Upper lobe of left lung (tissue), 4 donors: ENCODE measurements around the gene TENM4.

Experiments
- EP300 ChIP-seq, 4 donors: sonication (generic); formaldehyde crosslinking; IDR thresholded peaks; one replicate each; pipeline ENCODE4 v1.5.1; 2017; ENCODE audit warnings: antibody characterized with exemption in 4 of 4, control low read depth in 2 of 4
- POLR2A ChIP-seq, 4 donors: fragments of 450-650 bp; IDR thresholded peaks; one replicate each; pipeline ENCODE4 v1.5.1; 2016 to 2017; ENCODE audit warnings: antibody characterized with exemption in 4 of 4, mild to moderate bottlenecking in 2 of 4
- TF ChIP-seq, protein P1 (sequence below), 6 experiments: fragments of 450-650 bp in 4 of 6; fragments of 200-600 bp in 2 of 6; sonication (generic) in 2 of 6; IDR thresholded peaks; one replicate each; pipeline ENCODE4 v1.5.1; 2016 to 2019; ENCODE audit warnings: antibody characterized with exemption in 6 of 6

DNA sequence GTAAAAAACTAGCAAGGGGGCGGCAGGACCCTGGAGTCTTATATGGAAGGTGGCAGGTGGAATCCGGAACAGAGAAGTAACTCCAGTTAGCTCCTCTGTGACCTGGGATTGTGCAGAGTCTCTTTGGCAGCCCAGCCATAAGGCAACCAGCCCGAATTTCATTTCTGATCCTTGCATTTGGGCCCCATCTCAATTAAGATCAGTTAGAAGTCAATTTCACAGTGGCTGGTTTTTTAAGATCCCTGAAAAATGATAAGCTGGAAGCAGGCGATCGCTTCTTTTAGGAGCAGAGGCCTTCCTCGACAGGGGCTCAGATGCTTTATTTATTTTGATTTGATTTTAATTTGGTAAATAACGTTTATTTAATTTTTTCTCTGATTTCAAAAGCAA is 199.0 kb downstream of the TENM4 start:
- TF ChIP-seq EP300 (IDR thresholded peaks at IDR 0.05) (no peak), POLR2A (IDR thresholded peaks at IDR 0.05) (no peak)
- TF ChIP-seq, protein P1, sequence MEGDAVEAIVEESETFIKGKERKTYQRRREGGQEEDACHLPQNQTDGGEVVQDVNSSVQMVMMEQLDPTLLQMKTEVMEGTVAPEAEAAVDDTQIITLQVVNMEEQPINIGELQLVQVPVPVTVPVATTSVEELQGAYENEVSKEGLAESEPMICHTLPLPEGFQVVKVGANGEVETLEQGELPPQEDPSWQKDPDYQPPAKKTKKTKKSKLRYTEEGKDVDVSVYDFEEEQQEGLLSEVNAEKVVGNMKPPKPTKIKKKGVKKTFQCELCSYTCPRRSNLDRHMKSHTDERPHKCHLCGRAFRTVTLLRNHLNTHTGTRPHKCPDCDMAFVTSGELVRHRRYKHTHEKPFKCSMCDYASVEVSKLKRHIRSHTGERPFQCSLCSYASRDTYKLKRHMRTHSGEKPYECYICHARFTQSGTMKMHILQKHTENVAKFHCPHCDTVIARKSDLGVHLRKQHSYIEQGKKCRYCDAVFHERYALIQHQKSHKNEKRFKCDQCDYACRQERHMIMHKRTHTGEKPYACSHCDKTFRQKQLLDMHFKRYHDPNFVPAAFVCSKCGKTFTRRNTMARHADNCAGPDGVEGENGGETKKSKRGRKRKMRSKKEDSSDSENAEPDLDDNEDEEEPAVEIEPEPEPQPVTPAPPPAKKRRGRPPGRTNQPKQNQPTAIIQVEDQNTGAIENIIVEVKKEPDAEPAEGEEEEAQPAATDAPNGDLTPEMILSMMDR (IDR thresholded peaks at IDR 0.05): no peak
